DOHH2 (cell line): Measurements from ENCODE around the gene ENGASE.

ENCODE experiments used
- H3F3A ChIP-seq: fragments of 200-600 bp; sonication (generic), shearing (Covaris generic); 2 replicates; pipeline ENCODE4 v1.6.0; 2016; ENCODE audit warnings: antibody characterized with exemption, mild to moderate bottlenecking; ENCODE audit not compliant: control insufficient read depth, insufficient read depth
- H3K27ac ChIP-seq: fragments of 200-600 bp; sonication (generic); 2 replicates; pipeline ENCODE4 v1.5.1; 2014; ENCODE audit warnings: low read depth, mild to moderate bottlenecking, low read length, moderate library complexity
- H3K27me3 ChIP-seq: fragments of 200-600 bp; sonication (generic); 2 replicates; pipeline ENCODE4 v1.6.1; 2014; ENCODE audit warnings: mild to moderate bottlenecking, low read length, mixed read lengths; ENCODE audit not compliant: control insufficient read depth
- H3K36me3 ChIP-seq: fragments of 200-600 bp; sonication (generic); 2 replicates; pipeline ENCODE4 v1.6.1; 2014; ENCODE audit warnings: mild to moderate bottlenecking, low read length, moderate library complexity, mixed read lengths; ENCODE audit not compliant: control insufficient read depth
- H3K4me1 ChIP-seq: fragments of 200-600 bp; sonication (generic); 2 replicates; pipeline ENCODE4 v1.6.1; 2014; ENCODE audit warnings: mild to moderate bottlenecking, low read length, mixed read lengths; ENCODE audit not compliant: control insufficient read depth
- H3K4me2 ChIP-seq: fragments of 200-600 bp; sonication (generic); 2 replicates; pipeline ENCODE4 v1.6.0; 2014; ENCODE audit warnings: mild to moderate bottlenecking, low read length, moderate library complexity
- H3K4me3 ChIP-seq: fragments of 200-600 bp; sonication (generic); 2 replicates; pipeline ENCODE4 v1.5.1; 2014; ENCODE audit warnings: mild to moderate bottlenecking, low read length, mixed read lengths
- H3K79me2 ChIP-seq: fragments of 200-600 bp; sonication (generic); 2 replicates; pipeline ENCODE4 v1.6.1; 2014; ENCODE audit warnings: mild to moderate bottlenecking, low read length, mixed read lengths; ENCODE audit not compliant: control insufficient read depth
- H3K9me2 ChIP-seq: fragments of 200-600 bp; sonication (generic); replicated peaks from 2 replicates; pipeline ENCODE4 v1.6.1; 2014; ENCODE audit warnings: mild to moderate bottlenecking, low read length, mixed read lengths; ENCODE audit not compliant: control insufficient read depth
- H3K9me3 ChIP-seq: fragments of 200-600 bp; sonication (generic); 2 replicates; pipeline ENCODE4 v1.6.1; 2014; ENCODE audit warnings: antibody characterized with exemption, low read length, mixed read lengths; ENCODE audit not compliant: control insufficient read depth, insufficient read depth
- H4K20me1 ChIP-seq: fragments of 200-600 bp; sonication (generic); 2 replicates; pipeline ENCODE4 v1.6.0; 2014; ENCODE audit warnings: low read depth, mild to moderate bottlenecking, antibody characterized with exemption, low read length, moderate library complexity; ENCODE audit not compliant: control insufficient read depth, insufficient read depth
- CTCF ChIP-seq: fragments of 200-600 bp; sonication (generic); IDR thresholded peaks from one replicate; pipeline ENCODE4 v1.5.1; 2014; ENCODE audit warnings: antibody characterized with exemption, mild to moderate bottlenecking, low read depth, low read length; ENCODE audit not compliant: poor library complexity, severe bottlenecking
- EZH2phosphoT487 ChIP-seq: fragments of 200-600 bp; sonication (generic); IDR thresholded peaks from 2 replicates; pipeline ENCODE4 v1.6.1; 2017; ENCODE audit warnings: borderline replicate concordance, mild to moderate bottlenecking, antibody characterized with exemption, low read length, moderate library complexity, mixed read lengths

Gene ENGASE

GRCh38 chr17:79091226-79091670, 16.6 kb downstream of the ENGASE start:
- Histone ChIP-seq H3K36me3 (no peaks in the 10 kb centered on the region), H3K9me3 (no peaks in the 10 kb centered on the region), H4K20me1 (no peaks in the 10 kb centered on the region), H3F3A (no peaks in the 10 kb centered on the region), H3K27ac (no peak overlapping the region), H3K27me3 (no peaks in the 10 kb centered on the region; the same call in 1 of the 2 replicates), H3K4me3 (no peak overlapping the region), H3K4me1 (no peaks in the 10 kb centered on the region), H3K4me2 (no peak overlapping the region), H3K79me2 (no peaks in the 10 kb centered on the region), H3K9me2 (no peaks in the 10 kb centered on the region)
- no peak for TF ChIP-seq EZH2phosphoT487
- TF ChIP-seq CTCF: no peak

- TF ChIP-seq EZH2phosphoT487: no peak
- no peak for TF ChIP-seq CTCF
- Histone ChIP-seq H3K4me1 (no peaks in the 10 kb centered on the region), H3K27me3 (no peaks in the 10 kb centered on the region; the same call in 1 of the 2 replicates)
Observed at GRCh38 chr17:79092567-79092966, 17.9 kb downstream of the ENGASE start.

GRCh38 chr17:79093270-79093669, 18.6 kb downstream of the ENGASE start:
- no peaks in the 10 kb centered on the region for H3K9me3 ChIP-seq
- no peak for TF ChIP-seq CTCF
- no peak for TF ChIP-seq EZH2phosphoT487

More at GRCh38 chr17:79092567-79092966, 17.9 kb downstream of the ENGASE start:
- no peaks in the 10 kb centered on the region for H4K20me1 ChIP-seq
- H3K36me3 ChIP-seq: no peaks in the 10 kb centered on the region
- H3K79me2 ChIP-seq: no peaks in the 10 kb centered on the region
- H3K9me2 ChIP-seq: no peaks in the 10 kb centered on the region
- H3F3A ChIP-seq: no peaks in the 10 kb centered on the region
- H3K9me3 ChIP-seq: no peaks in the 10 kb centered on the region
- no peak overlapping the region for H3K4me3 ChIP-seq
- H3K27ac ChIP-seq: no peak overlapping the region
- H3K4me2 ChIP-seq: no peak overlapping the region

More at GRCh38 chr17:79093270-79093669, 18.6 kb downstream of the ENGASE start:
- no peaks in the 10 kb centered on the region; the same call in 1 of the 2 replicates for H3K27me3 ChIP-seq
- no peaks in the 10 kb centered on the region for H3F3A ChIP-seq
- H3K4me1 ChIP-seq: no peaks in the 10 kb centered on the region
- H3K4me3 ChIP-seq: no peak overlapping the region
- H3K27ac ChIP-seq: no peak overlapping the region
- no peaks in the 10 kb centered on the region for H3K36me3 ChIP-seq
- H4K20me1 ChIP-seq: no peaks in the 10 kb centered on the region
- no peak overlapping the region for H3K4me2 ChIP-seq
- no peaks in the 10 kb centered on the region for H3K9me2 ChIP-seq
- H3K79me2 ChIP-seq: no peaks in the 10 kb centered on the region
